Measurements from ENCODE around the gene ANO4. TPM values are rescaled to one million over a fixed set of nuclear protein-coding genes. Genes with fewer than 3 reads are reported as not detected.

Gene ANO4
- 4.0 and 5.3 TPM in 2 replicates for total RNA-seq

DNA sequence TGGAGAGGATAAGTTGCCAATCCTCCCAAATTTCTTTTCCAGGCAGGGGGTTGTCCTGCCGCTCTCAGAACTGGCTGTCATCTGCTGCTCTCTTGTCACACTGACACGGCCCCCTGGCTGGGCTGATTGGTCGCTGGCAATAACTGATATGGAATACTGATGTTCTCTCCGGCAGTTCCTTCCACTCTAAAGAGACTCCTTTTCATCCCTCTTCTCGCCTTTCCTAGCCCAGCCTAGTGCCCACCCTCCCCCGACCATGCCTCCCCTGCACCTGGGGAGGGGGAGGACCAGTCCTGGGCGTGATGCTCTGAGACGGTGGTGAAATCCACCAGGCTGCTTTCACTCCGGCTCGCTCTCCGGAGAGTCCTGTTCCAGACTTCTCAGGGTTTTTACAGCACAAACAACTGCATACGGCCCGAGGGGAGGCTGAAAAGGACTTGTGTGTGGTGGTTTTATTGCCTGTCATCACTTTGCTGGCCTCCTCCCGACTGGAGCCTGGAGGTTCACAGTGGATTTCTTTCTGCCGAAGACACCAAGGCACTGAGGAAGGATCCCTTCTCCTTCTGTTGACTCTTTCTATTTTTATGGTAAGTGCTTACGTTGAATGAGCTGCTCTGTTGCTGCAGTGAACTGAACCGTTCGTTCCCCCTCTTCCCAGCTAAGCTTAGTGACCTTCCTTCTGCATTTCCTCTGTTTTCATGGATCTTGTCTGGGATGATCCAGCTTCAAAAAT lies at the start of gene ANO4:
ANO4 (plus strand) TSS at position 336 of the 733 bp plus-strand sequence. CDS start 107,010 bp downstream, outside the sequence.

Other genes starting within 250 kb of the ANO4 start
- 4.2 and 5.2 TPM in 2 replicates for gene GAS2L3, start 221.1 kb upstream of the ANO4 start, total RNA-seq

Measured in cardiac atrium fibroblast (primary cell).